PC-9 (cell line): ENCODE results near the gene ATP5MC2. TPM values are rescaled to one million over a fixed set of nuclear protein-coding genes. Genes with fewer than 3 reads are reported as not detected.

Source experiments
- BruUV-seq: library from RNA; stranded (reverse); fragments of 400-500 nt; replicated peaks from 2 replicates; lab custom pipeline; 2021; lab: Mats Ljungman, UMichigan
- CTCF ChIA-PET: fragments of 300-600 bp; sonication (Branson Sonifier 250); formaldehyde crosslinking; loops from one replicate; lab custom pipeline; 2022; ENCODE audit warnings: antibody characterized with exemption; lab: Charles Lee
- POLR2A ChIA-PET: fragments of 300-600 bp; sonication (Branson Sonifier 250); formaldehyde crosslinking; loops from one replicate; lab custom pipeline; 2022; ENCODE audit warnings: antibody characterized with exemption; ENCODE audit not compliant: unreplicated experiment; lab: Charles Lee
- DNase-seq, 2 experiments: peaks; one replicate each; pipeline versions ENCODE4 v3.0.0 to v3.0.0-alpha.2; 2015 to 2022; ENCODE audit warnings: mixed read lengths in 1 of 2
- H2AFZ ChIP-seq: fragments of 200-600 bp; sonication (generic); 2 replicates; pipeline ENCODE4 v1.8.1; 2017; ENCODE audit warnings: antibody characterized with exemption
- H3F3A ChIP-seq: fragments of 200-600 bp; sonication (generic); 2 replicates; pipeline ENCODE4 v1.8.1; 2017; ENCODE audit warnings: antibody characterized with exemption, mild to moderate bottlenecking, low read depth; ENCODE audit not compliant: insufficient read depth
- H3K27ac ChIP-seq: fragments of 200-600 bp; sonication (generic); 2 replicates; pipeline ENCODE4 v1.6.1; 2016; ENCODE audit warnings: mixed run types
- H3K27me3 ChIP-seq: fragments of 200-600 bp; sonication (generic); 2 replicates; pipeline ENCODE4 v1.6.1; 2016; ENCODE audit warnings: low read depth, mixed run types; ENCODE audit not compliant: insufficient read depth
- H3K36me3 ChIP-seq: fragments of 200-600 bp; sonication (generic); 2 replicates; pipeline ENCODE4 v1.6.1; 2016; ENCODE audit warnings: low read depth, mixed run types
- H3K4me1 ChIP-seq: fragments of 200-600 bp; sonication (generic); replicated peaks from 2 replicates; pipeline ENCODE4 v1.6.1; 2016; ENCODE audit warnings: mixed run types; ENCODE audit not compliant: insufficient read depth
- H3K4me2 ChIP-seq: fragments of 200-600 bp; sonication (generic); 2 replicates; pipeline ENCODE4 v1.6.1; 2017; ENCODE audit warnings: mixed run types
- H3K4me3 ChIP-seq: fragments of 200-600 bp; sonication (generic); 2 replicates; pipeline ENCODE4 v1.6.1; 2016; ENCODE audit warnings: mixed run types
- H3K79me2 ChIP-seq: fragments of 200-600 bp; sonication (generic); 2 replicates; pipeline ENCODE4 v1.6.1; 2017; ENCODE audit warnings: low read depth, mixed run types
- H3K9me2 ChIP-seq: fragments of 200-600 bp; sonication (generic); 2 replicates; pipeline ENCODE4 v1.8.1; 2017; ENCODE audit warnings: mild to moderate bottlenecking; ENCODE audit not compliant: insufficient read depth
- H3K9me3 ChIP-seq: fragments of 200-600 bp; sonication (generic); 2 replicates; pipeline ENCODE4 v1.8.1; 2016; ENCODE audit warnings: low read depth; ENCODE audit not compliant: insufficient read depth
- H4K20me1 ChIP-seq: fragments of 200-600 bp; sonication (generic); 2 replicates; pipeline ENCODE4 v1.8.1; 2017; ENCODE audit not compliant: insufficient read depth
- CTCF ChIP-seq: fragments of 200-600 bp; sonication (generic); conservative IDR thresholded peaks from 2 replicates; pipeline ENCODE4 v1.6.1; 2017; ENCODE audit warnings: mixed run types, antibody characterized with exemption, mild to moderate bottlenecking, moderate library complexity
- EZH2 ChIP-seq: fragments of 200-600 bp; sonication (generic); IDR thresholded peaks from 2 replicates; pipeline ENCODE4 v1.8.0; 2017; ENCODE audit warnings: antibody characterized with exemption, low read depth
- intact Hi-C: fragments of 100-400 bp; cut with micrococcal nuclease; formaldehyde crosslinking; loops from one replicate; pipeline ENCODE4 v1.10.0; 2022; ENCODE audit not compliant: unreplicated experiment
- total RNA-seq: library from RNA; stranded (reverse); gene quantifications from 2 replicates; pipeline ENCODE4 v1.2.3, GENCODE V29; 2021

ATP5MC2 gene
- total RNA-seq, 1 experiment from 2014 or later, result 270 TPM

DNA sequence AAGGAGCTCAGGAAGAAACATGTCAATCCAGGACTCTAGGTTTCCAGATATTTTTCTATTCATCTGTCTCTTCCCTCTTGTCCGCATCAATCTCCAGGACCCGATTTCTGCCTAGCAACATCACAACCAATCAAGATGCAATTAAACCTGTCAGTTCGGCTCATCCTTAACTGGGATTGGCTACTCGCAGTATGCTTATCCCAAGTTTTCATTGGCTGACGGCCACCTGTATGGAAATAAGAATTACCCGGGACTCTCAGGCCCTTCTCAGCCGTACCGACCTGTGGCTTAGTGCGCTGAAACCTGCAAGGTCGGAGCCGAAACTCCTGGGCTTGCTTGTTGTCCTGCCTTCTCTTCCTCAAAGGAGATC is 20.4 kb upstream of the ATP5MC2 start:
- intact Hi-C loops, result loop anchor here (5.0 kb wide), 1 partner anchor 496 kb away; no protein-coding TSS in a partner anchor
- Histone ChIP-seq H3K9me3 (no peaks in the 10 kb centered on the region), H3K4me2 (peak overlapping the region; percentile 71), H4K20me1 (no peaks in the 10 kb centered on the region), H3K36me3 (no peaks in the 10 kb centered on the region), H3K79me2 (no peaks in the 10 kb centered on the region), H2AFZ (peak overlapping the region; percentile 62; the same call in 1 of the 2 replicates), H3K4me3 (peak overlapping the region; percentile 40; the same call in 1 of the 2 replicates), H3K27me3 (peaks cover 9% of the 10 kb centered on the region; the same call in 1 of the 2 replicates), H3K4me1 (peaks cover 10% of the 10 kb centered on the region; the same call in 1 of the 2 replicates), H3F3A (0 out of 2 replicates have a peak, but pooled peaks cover 4% of the 10 kb centered on the region), H3K27ac (peak overlapping the region; percentile 22; the same call in 1 of the 2 replicates), H3K9me2 (no peaks in the 10 kb centered on the region)
- peak; percentile 75 to 88 for DNase-seq
- POLR2A ChIA-PET, result no interaction called here
- BruUV-seq, result no TSS peak
- TF ChIP-seq EZH2 (no peak), CTCF (no peak)
- CTCF ChIA-PET, result no interaction called here

DNA sequence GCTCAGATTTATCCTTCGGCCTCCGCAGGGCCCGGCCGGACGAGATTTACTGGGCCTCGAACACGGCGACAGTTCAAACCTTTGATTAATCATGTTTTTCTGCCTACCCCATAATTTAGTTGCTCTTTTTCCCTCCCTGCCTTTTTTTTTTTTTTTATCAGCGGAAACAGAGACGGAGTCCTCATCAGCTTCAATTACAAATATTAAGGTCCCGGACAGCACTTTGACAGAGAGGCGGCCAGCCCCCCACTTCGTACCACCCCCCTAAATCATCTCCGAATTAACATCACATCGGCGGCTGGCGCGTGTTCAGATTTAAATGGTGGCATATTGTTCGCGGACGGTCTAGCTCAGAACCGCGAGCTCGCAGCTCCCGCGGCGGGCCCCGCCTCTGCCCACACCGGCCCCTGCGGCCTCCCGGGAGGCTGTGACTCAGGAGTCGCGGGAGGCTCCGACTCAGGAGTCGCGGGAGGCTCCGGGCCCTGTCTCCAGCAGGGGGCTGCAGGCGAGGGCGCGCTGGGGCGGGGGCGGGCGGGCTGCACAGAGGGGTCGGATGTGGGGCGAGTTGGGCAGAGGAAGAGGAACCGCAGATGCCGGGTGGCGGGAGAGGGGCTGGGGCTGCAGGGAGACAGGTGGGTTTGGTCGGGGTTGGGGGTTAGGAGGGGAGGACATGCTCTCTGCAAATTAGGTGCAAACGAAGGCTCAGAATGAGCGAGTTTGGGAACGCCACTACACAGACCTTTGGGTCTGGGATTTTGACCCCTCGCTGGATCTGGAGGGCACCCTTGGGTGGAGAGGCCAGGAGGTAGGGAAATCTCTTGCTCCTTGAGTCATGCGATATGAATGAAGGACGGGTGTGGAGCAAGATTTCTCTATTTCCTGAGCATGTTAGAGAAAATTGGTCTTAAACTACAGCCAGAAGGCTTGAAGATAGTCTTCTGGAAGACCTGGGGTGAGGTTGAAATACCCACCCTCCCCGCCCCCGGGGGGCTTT is 19.6 kb upstream of the ATP5MC2 start:
- H3K27ac ChIP-seq, result peak overlapping the region; percentile 22; the same call in 1 of the 2 replicates
- TF ChIP-seq EZH2 (no peak), CTCF (0 out of 2 replicates have a peak, but pooled peaks have one; percentile 13)
- peak; percentile 41 to 72 for DNase-seq

DNA sequence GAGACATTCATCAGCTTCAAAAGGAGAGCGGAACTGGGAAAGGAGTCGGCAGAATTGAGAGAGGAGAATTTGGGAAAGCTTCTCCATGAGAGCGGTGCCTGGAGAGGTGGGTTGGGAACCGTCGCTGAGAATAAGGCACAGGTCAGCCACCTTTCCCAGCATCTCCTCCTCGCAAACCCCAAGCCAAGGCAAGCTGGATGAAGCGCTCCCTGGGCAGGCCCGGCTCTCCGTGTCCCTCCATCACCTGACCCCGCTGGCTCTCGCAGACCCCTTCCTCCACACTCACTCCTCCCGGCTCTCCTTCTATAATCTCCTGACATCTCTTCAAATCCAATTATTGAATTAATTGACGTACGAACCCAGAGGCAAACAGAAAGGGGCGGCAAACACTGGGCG is 18.9 kb upstream of the ATP5MC2 start:
- no peak for DNase-seq
- POLR2A ChIA-PET, result interaction anchor here (0.7 kb wide), 1 partner anchor 314 kb away, joined by 8 read pairs; the partner anchor contains the start of gene HOXC8

More for the DNA sequence above, 19.6 kb upstream of the ATP5MC2 start:
- Histone ChIP-seq H4K20me1 (no peaks in the 10 kb centered on the region), H3K9me3 (no peaks in the 10 kb centered on the region), H3K9me2 (no peaks in the 10 kb centered on the region), H3K27me3 (peaks cover 5% of the 10 kb centered on the region; the same call in 1 of the 2 replicates), H3F3A (0 out of 2 replicates have a peak, but pooled peaks cover 4% of the 10 kb centered on the region), H3K4me2 (peak overlapping the region; percentile 71), H3K4me3 (peak overlapping the region; percentile 40; the same call in 1 of the 2 replicates), H3K36me3 (no peaks in the 10 kb centered on the region), H3K79me2 (no peaks in the 10 kb centered on the region), H3K4me1 (peaks cover 10% of the 10 kb centered on the region; the same call in 1 of the 2 replicates), H2AFZ (peak overlapping the region; percentile 44; the same call in 1 of the 2 replicates)
- ChIA-PET CTCF (interaction anchor here (0.6 to 0.7 kb wide), 3 partner anchors 9 to 585 kb away, joined by 3 to 9 read pairs (median 4); partner anchors contain the start of gene HNRNPA1), POLR2A (interaction anchor here (0.7 kb wide), 1 partner anchor 314 kb away, joined by 8 read pairs; the partner anchor contains the start of gene HOXC8)
- intact Hi-C loops, result loop anchor here (5.0 kb wide), 1 partner anchor 497 kb away; no protein-coding TSS in a partner anchor
- BruUV-seq, result no TSS peak

More for the DNA sequence above, 18.9 kb upstream of the ATP5MC2 start:
- Histone ChIP-seq H3K27ac (no peak overlapping the region), H3K9me2 (no peaks in the 10 kb centered on the region), H4K20me1 (no peaks in the 10 kb centered on the region), H3K4me1 (peaks cover 10% of the 10 kb centered on the region; the same call in 1 of the 2 replicates), H3K4me2 (peak overlapping the region; percentile 71), H3K27me3 (no peaks in the 10 kb centered on the region), H3F3A (0 out of 2 replicates have a peak, but pooled peaks cover 4% of the 10 kb centered on the region), H2AFZ (peak overlapping the region; percentile 44; the same call in 1 of the 2 replicates), H3K4me3 (no peak overlapping the region; the same call in 1 of the 2 replicates), H3K36me3 (no peaks in the 10 kb centered on the region), H3K79me2 (no peaks in the 10 kb centered on the region), H3K9me3 (no peaks in the 10 kb centered on the region)
- no TSS peak for BruUV-seq
- TF ChIP-seq EZH2 (no peak), CTCF (no peak)
- intact Hi-C loops, result loop anchor here (5.0 kb wide), 1 partner anchor 498 kb away; no protein-coding TSS in a partner anchor
- CTCF ChIA-PET, result interaction anchor here (0.6 to 0.7 kb wide), 2 partner anchors 12 to 586 kb away, joined by 3 to 9 read pairs; partner anchors contain the start of gene HNRNPA1
